ENCODE measurements around the gene OR1F1.
"Not testable (repeated sequence)": the region's sequence is repeated elsewhere in the genome, so short reads cannot be mapped to it uniquely, and the experiment has no call there.

OR1F1 gene

DNA sequence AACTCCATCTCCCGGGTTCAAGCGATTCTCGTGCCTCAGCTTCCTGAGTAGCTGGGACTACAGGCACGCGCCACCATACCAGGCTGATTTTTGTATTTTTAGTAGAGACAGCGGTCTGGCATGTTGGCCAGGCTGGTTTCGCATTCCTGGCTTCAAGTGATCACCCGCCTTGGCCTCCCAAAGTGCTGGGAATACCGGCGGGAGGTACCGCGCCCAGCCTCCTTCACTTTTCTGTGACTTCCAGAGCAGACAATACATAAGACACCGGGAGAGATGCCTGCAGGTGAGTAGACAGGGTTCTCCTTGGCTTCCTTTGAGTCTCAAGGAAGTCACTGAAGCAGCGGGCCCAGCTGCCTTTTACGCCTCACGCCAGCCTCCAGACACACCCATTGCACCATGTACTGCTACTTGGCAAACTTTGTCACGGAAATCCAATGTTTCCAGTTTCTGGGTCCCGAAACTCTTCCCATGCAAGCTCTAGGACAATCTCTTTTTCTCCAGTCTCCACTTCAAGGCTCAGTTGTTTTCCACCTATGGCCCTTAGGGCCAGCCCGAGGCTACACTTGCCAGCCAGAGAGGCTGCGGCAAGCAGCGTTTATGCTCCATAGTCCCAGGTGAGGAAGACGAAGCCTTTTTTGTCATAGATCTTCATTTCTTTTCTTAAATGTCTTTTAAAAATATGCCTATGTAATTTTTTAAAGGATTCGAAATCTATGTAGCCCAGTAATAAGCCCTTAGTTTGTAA lies 886 bp upstream of the OR1F1 start:
- Mint-ChIP-seq H3K27me3 (peaks cover 85% of the 10 kb centered on the region), H3K4me3 (peak overlapping the region; percentile 77), H3K27ac (ENCODE audit: low read depth) (peak overlapping the region; percentile 96), H3K36me3 (ENCODE audit: insufficient read depth) (peaks cover 59% of the 10 kb centered on the region), H3K9me3 (peaks cover 5% of the 10 kb centered on the region), H3K4me1 (peaks cover 61% of the 10 kb centered on the region)
- DNase-seq (ENCODE audit: low spot score in 2 of 2) (no peak), ATAC-seq (replicated peaks; ENCODE audit: extremely low read depth, poor library complexity, severe bottlenecking) (no peak)

DNA sequence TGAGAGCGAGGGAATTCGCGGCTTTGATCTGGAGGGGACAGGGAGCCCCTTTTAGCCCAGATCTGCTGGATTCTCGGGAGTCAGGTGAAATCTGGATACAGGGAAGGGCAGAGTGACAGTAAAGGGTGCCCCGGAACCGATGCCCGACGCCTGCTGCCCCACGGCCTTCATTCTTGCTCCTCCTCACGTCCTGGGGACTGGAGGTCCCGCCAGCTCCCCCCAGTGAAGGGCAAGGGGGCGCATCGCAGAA lies 596 bp downstream of the OR1F1 start:
- ATAC-seq (replicated peaks; ENCODE audit: extremely low read depth, poor library complexity, severe bottlenecking) (no peak), DNase-seq (ENCODE audit: low spot score in 2 of 2) (no peak)
- peaks cover 77% of the 10 kb centered on the region for H3K27me3 Mint-ChIP-seq
- no peak overlapping the region for H3K27ac Mint-ChIP-seq (ENCODE audit: low read depth)
- peaks cover 48% of the 10 kb centered on the region for H3K4me1 Mint-ChIP-seq
- peak overlapping the region; percentile 77 for H3K4me3 Mint-ChIP-seq
- H3K36me3 Mint-ChIP-seq (ENCODE audit: insufficient read depth) = peaks cover 49% of the 10 kb centered on the region
- peaks cover 5% of the 10 kb centered on the region for H3K9me3 Mint-ChIP-seq

DNA sequence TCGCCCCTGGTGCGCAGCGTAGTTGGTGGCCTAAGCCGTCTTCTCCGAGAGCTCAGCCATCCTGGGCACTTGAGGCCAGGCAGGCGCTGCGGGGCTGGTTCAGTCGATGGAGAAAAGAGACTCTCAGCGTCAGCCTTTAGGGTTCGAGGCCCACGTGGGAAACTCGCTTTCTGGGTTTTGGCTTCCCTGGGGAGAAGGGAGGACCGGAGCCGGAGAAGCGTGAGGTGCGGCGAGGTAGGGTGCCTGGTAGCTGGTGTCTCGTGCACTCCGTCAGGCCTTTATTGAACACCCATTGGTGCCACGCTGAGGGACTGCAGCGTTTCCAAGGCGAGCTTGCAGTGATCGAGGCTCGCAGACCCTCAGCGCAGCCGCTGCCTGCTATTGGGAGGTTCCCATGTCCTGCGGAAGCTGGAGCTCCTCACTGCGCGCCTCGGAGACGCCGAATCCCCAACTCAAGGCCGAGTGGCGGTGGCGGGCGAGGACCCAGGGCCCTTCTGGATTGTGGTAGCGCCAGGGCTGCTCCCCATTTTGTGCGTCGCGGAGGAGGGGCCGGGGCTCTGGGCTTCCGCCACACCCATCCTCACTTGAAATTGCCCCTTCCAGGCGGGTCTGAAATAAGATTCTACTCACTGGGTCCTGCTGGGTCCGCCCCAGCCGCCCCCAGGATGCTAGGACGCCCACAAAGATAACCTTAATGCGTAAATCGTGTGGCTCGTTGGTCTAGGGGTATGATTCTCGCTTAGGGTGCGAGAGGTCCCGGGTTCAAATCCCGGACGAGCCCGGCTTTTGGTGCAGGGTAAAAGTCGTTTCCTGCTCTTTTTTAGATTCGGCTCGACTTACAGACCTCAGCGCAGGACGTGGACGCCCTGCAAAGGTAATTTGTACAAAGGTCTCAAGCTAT lies 1.2 kb downstream of the OR1F1 start:
- DNase-seq (ENCODE audit: low spot score in 2 of 2) (no peak), ATAC-seq (replicated peaks; ENCODE audit: extremely low read depth, poor library complexity, severe bottlenecking) (peak; percentile 42)
- H3K9me3 Mint-ChIP-seq = peaks cover 5% of the 10 kb centered on the region
- H3K4me1 Mint-ChIP-seq = peaks cover 42% of the 10 kb centered on the region
- peaks cover 43% of the 10 kb centered on the region for H3K36me3 Mint-ChIP-seq (ENCODE audit: insufficient read depth)
- peaks cover 77% of the 10 kb centered on the region for H3K27me3 Mint-ChIP-seq
- peak overlapping the region; percentile 77 for H3K4me3 Mint-ChIP-seq
- H3K27ac Mint-ChIP-seq (ENCODE audit: low read depth) = peak overlapping the region; percentile 86

DNA sequence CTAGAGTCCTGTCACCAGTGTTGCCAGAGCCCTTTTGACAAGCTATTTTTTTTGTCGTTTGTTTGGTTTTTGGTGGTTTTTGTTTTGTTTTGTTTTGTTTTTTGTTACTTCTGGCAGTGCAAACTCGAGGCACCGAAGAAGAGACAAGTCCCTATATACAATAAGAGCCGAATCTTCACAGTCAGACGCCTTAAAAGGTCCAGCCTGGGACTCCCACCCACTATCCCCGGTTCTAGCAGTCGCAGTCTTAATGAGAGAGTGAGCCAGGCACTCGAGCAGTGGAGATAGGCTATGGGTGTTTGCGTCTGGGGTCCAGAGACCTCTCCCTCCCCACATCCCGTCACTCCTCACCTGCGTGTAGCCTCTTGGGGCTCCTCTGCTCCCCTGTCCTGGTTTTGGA lies 1.9 kb downstream of the OR1F1 start:
- peaks cover 5% of the 10 kb centered on the region for H3K9me3 Mint-ChIP-seq
- peak overlapping the region; percentile 77 for H3K4me3 Mint-ChIP-seq
- H3K36me3 Mint-ChIP-seq (ENCODE audit: insufficient read depth) = peaks cover 40% of the 10 kb centered on the region
- peak overlapping the region; percentile 86 for H3K27ac Mint-ChIP-seq (ENCODE audit: low read depth)
- H3K4me1 Mint-ChIP-seq = peaks cover 40% of the 10 kb centered on the region
- peaks cover 80% of the 10 kb centered on the region for H3K27me3 Mint-ChIP-seq
- no peak for ATAC-seq (replicated peaks; ENCODE audit: extremely low read depth, poor library complexity, severe bottlenecking)
- DNase-seq (ENCODE audit: low spot score in 2 of 2) = no peak

DNA sequence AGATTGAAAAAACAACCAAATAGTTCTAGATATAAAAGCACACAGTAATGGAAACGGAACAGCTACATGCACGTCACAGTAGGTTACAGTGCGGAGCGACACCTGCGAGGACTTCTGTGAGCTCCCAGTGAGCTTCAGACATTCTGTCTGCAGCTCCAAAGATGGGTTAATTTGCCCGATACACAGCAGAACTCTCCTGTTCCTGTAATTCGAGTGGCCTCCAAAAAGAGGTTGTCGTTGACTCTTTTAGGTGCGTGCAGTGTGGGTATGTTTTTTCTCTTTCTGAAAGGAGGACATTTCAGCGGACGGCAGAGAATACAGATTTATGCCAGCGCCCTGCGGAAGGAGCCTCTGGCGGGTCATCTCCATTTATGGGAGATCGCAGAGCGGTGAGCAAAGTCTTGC lies 2.9 kb downstream of the OR1F1 start:
- ATAC-seq (replicated peaks; ENCODE audit: extremely low read depth, poor library complexity, severe bottlenecking) = peak; percentile 24

DNA sequence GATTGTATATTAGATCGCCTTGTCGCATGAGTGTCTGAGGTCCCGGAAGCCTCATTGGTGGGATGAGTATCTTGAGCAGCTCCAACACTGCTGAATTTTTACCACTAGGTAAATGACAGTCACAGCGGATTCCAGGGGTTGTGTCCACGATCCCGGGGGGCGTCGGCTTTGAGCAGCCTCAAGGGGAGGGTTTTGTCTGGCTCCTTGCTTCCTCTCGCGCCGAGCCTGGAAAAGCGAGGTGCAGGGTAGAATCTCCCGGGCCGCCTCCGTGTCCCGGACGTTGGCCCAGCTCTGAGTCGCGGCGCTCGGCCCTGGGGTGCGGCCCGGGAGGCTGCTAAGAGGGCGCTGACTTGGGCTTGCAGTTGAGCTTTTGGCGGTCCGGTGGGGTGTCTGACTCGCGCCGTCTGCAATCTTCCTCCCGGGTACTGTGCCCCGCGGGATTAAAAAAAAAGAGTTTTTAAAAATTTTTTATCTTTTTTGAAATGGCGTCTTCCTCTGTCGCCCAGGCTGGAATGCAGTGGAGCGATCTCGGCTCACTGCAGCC lies 4.5 kb downstream of the OR1F1 start:
- H3K4me1 Mint-ChIP-seq = peaks cover 35% of the 10 kb centered on the region
- peaks cover 37% of the 10 kb centered on the region for H3K36me3 Mint-ChIP-seq (ENCODE audit: insufficient read depth)
- H3K27ac Mint-ChIP-seq (ENCODE audit: low read depth) = no peak overlapping the region
- DNase-seq (ENCODE audit: low spot score in 2 of 2) = no peak
- H3K9me3 Mint-ChIP-seq = peaks cover 5% of the 10 kb centered on the region
- no peak for ATAC-seq (replicated peaks; ENCODE audit: extremely low read depth, poor library complexity, severe bottlenecking)
- no peak overlapping the region for H3K4me3 Mint-ChIP-seq
- peaks cover 69% of the 10 kb centered on the region for H3K27me3 Mint-ChIP-seq

More for the DNA sequence above, 2.9 kb downstream of the OR1F1 start:
- no peak for DNase-seq (ENCODE audit: low spot score in 2 of 2)
- Mint-ChIP-seq H3K4me1 (peaks cover 40% of the 10 kb centered on the region), H3K27ac (ENCODE audit: low read depth) (peak overlapping the region; percentile 25), H3K4me3 (peak overlapping the region; percentile 77), H3K36me3 (ENCODE audit: insufficient read depth) (peaks cover 40% of the 10 kb centered on the region), H3K9me3 (peaks cover 5% of the 10 kb centered on the region), H3K27me3 (peaks cover 83% of the 10 kb centered on the region)

DNA sequence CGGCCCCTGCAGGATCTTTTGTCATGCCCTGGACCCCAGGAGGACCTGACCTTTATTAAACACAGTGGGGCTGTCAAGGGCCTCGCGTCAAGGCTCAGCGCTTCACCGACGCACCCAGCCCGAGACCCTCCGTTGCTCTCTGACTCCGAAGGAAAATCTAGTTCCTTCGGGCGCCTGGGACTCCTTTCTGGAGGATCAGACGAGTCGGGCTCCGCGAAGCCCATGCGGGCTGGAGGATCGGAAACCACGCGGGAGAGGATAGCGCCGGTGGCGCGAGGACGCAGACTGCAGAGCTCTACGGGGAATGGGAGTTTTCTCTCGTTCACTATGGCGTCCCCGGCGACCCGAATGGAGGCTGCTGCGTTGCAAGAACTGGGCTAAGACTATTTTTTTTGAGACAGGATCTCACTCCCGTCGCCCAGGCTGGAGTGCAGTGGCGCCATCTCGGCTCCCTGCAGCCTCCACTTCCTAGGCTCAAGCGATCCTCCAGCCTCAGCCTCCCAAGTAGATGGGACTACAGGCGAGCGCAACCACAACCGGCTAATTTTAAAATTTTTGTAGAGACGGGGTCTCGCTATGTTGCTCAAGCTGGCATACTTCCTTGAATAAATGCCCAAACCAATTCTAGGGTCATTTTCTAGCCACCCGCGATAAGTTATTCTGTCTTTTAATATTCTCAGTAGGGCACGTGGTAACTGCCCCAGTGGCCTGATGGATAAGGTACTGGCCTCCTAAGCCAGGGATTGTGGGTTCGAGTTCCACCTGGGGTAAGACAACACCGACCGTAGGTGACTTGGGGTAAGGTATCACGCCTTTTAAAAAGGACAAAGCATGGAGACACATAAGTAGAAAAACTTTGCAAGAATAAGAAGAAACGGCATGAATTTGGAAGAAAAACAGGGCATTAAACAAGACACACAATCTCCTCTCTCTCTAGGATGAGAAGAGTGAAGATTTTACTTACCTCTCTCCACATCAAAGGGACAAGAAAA lies 5.5 kb downstream of the OR1F1 start:
- no peak for ATAC-seq (replicated peaks; ENCODE audit: extremely low read depth, poor library complexity, severe bottlenecking)
- H3K27me3 Mint-ChIP-seq = peaks cover 59% of the 10 kb centered on the region
- H3K4me3 Mint-ChIP-seq = no peak overlapping the region

DNA sequence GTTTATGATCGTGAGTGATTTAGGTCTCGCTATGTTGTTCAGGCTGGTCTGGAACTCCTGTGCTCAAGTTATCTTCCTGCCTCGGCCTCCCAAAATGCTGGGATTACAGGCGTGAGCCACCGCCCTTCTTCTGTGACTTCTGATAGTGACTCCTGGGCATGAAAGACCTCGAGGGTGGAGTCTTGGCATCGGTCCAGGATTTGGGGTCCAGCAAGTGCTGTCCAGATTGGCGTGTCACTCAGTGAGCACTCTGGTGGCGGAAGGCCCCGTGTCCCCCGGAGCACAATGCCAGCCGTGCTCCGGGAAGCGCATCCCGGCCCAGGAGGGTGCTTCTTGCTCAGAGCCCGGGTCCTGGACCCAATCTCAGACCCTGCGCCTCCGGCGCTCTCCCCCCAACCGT lies 6.8 kb downstream of the OR1F1 start:
- Mint-ChIP-seq H3K27me3 (peaks cover 50% of the 10 kb centered on the region), H3K4me3 (no peak overlapping the region), H3K36me3 (ENCODE audit: insufficient read depth) (peaks cover 20% of the 10 kb centered on the region), H3K4me1 (peaks cover 14% of the 10 kb centered on the region), H3K9me3 (no peaks in the 10 kb centered on the region), H3K27ac (ENCODE audit: low read depth) (no peak overlapping the region)
- ATAC-seq (replicated peaks; ENCODE audit: extremely low read depth, poor library complexity, severe bottlenecking) = no peak
- DNase-seq (ENCODE audit: low spot score in 2 of 2) = no peak

More for the DNA sequence above, 5.5 kb downstream of the OR1F1 start:
- Mint-ChIP-seq H3K27ac (ENCODE audit: low read depth) (no peak overlapping the region), H3K36me3 (ENCODE audit: insufficient read depth) (peaks cover 29% of the 10 kb centered on the region), H3K4me1 (peaks cover 26% of the 10 kb centered on the region), H3K9me3 (no peaks in the 10 kb centered on the region)
- DNase-seq (ENCODE audit: low spot score in 2 of 2) = no peak

DNA sequence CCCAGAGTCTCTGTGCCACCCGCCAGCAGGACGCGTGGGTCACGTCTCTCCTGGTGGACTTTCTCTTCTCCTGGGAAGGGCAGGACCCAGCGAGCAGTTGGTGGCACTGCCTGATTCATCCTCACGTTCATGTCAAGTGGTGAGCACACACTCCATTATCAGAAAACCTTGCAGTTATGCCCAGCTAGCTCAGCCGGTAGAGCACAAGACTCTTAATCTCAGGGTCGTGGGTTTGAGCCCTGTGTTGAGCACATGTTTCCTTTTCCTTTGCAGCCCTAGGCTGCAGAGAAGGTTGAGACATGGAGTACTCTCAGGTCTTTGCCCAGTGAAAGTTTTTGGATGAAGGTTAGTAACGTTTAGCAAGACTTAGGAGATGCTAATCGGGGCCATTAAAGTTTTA lies 8.0 kb downstream of the OR1F1 start:
- Mint-ChIP-seq H3K36me3 (ENCODE audit: insufficient read depth) (peaks cover 9% of the 10 kb centered on the region), H3K27me3 (peaks cover 38% of the 10 kb centered on the region), H3K27ac (ENCODE audit: low read depth) (no peak overlapping the region), H3K4me1 (peaks cover 5% of the 10 kb centered on the region), H3K9me3 (no peaks in the 10 kb centered on the region), H3K4me3 (no peak overlapping the region)
- ATAC-seq (replicated peaks; ENCODE audit: extremely low read depth, poor library complexity, severe bottlenecking) (no peak), DNase-seq (ENCODE audit: low spot score in 2 of 2) (no peak)

DNA sequence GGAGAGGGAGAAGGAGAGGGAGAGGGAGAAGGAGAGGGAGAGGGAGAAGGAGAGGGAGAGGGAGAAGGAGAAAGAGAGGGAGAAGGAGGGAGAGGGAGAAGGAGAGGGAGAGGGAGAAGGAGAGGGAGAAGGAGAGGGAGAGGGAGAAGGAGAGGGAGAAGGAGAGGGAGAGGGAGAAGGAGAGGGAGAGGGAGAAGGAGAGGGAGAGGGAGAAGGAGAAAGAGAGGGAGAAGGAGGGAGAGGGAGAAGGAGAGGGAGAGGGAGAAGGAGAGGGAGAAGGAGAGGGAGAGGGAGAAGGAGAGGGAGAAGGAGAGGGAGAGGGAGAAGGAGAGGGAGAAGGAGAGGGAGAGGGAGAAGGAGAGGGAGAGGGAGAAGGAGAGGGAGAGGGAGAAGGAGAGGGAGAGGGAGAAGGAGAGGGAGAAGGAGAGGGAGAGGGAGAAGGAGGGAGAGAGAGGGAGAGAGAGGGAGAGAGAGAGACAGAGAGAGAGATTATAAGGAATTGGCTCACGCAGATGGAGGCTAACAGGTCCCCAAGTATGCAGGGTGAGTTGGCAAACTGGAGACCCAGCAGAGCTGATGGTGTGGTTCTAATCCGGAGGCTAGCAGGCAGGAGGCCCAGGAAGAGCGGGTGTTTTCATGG lies 9.8 kb downstream of the OR1F1 start:
- not testable (repeated sequence) for H3K4me3 Mint-ChIP-seq; H3K4me1 Mint-ChIP-seq; H3K36me3 Mint-ChIP-seq (ENCODE audit: insufficient read depth); ATAC-seq (replicated peaks; ENCODE audit: extremely low read depth, poor library complexity, severe bottlenecking); H3K9me3 Mint-ChIP-seq; H3K27ac Mint-ChIP-seq (ENCODE audit: low read depth); DNase-seq (ENCODE audit: low spot score in 2 of 2)
- peaks cover 26% of the 10 kb centered on the region for H3K27me3 Mint-ChIP-seq

DNA sequence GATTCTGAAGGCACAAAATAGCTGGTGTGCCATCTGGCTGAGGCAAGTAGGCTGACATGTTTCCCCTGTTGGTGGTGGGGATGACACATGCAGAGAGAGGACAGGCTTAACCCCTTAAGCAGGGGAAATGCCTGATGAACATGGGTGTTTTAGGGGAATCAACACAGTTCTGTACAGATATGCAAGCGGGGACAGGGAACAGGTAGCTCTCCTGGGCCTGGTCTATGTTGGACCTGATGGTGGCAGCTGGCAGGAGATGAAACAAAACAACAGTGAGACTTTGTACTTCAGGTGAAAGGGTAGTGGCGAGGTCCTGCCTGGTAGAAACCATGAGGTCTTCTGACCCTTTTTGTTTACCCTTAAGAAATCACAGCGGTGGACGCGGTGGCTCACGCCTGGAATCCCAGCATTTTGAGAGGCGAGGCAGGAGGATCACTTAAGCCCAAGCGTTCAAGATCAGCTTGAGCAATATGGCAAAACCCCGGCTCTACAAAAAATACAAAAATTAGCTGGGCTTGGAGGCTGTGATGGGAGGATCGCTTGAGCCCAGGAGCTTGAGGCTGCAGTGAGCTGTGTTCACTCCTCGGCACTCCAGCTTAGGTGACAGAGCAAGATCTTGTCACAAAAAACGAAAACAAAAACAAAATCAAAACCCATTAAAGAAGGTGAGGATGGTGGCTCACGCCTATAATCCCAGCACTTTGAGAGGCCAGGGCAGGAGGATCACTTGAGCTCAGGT lies 10.5 kb downstream of the OR1F1 start:
- H3K36me3 Mint-ChIP-seq (ENCODE audit: insufficient read depth) = no peaks in the 10 kb centered on the region
- DNase-seq (ENCODE audit: low spot score in 2 of 2) = no peak
- no peak for ATAC-seq (replicated peaks; ENCODE audit: extremely low read depth, poor library complexity, severe bottlenecking)
- H3K27ac Mint-ChIP-seq (ENCODE audit: low read depth) = no peak overlapping the region
- no peaks in the 10 kb centered on the region for H3K4me1 Mint-ChIP-seq
- no peaks in the 10 kb centered on the region for H3K9me3 Mint-ChIP-seq
- no peak overlapping the region for H3K4me3 Mint-ChIP-seq
- H3K27me3 Mint-ChIP-seq = peaks cover 21% of the 10 kb centered on the region

Data from central memory CD8-positive, alpha-beta T cell (primary cell).